Psoas muscle (tissue), 8 donors: ENCODE measurements around the gene GPATCH8. TPM values are rescaled to one million over a fixed set of nuclear protein-coding genes. Genes with fewer than 3 reads are reported as not detected.
"Not testable (repeated sequence)": the region's sequence is repeated elsewhere in the genome, so short reads cannot be mapped to it uniquely, and the experiment has no call there.

Experiments used
- ATAC-seq, 4 donors: fragments of 200-7000 bp; cut with Tn5 transposase; one replicate each; pipeline ENCODE4 v1.9.1; 2020; ENCODE audit warnings: moderate library complexity in 3 of 4, mild to moderate bottlenecking in 2 of 4
- DNase-seq, 2 donors: peaks; one replicate each; pipeline ENCODE4 v3.0.0-alpha.2; 2020
- H3K27ac ChIP-seq: fragments of 200-600 bp; one replicate; pipeline ENCODE4 v1.8.0; 2022
- H3K27me3 ChIP-seq, 3 donors: fragments of 200-600 bp in 1 of 3; one replicate each; pipeline versions ENCODE4 v1.6.1 to v1.8.0; 2013 to 2022; ENCODE audit warnings: low read length in 2 of 3, mild to moderate bottlenecking in 2 of 3, moderate library complexity in 1 of 3; ENCODE audit not compliant: insufficient read depth in 3 of 3
- H3K36me3 ChIP-seq, 2 donors: fragments of 200-600 bp in 1 of 2; one replicate each; pipeline versions ENCODE4 v1.6.1 to v1.8.0; 2013 to 2022; ENCODE audit warnings: low read depth in 1 of 2, mild to moderate bottlenecking in 1 of 2, moderate library complexity in 1 of 2; ENCODE audit not compliant: insufficient read depth in 1 of 2
- H3K4me1 ChIP-seq: fragments of 200-600 bp; one replicate; pipeline ENCODE4 v1.8.0; 2022
- H3K4me3 ChIP-seq: fragments of 200-600 bp; one replicate; pipeline ENCODE4 v1.8.0; 2022; ENCODE audit warnings: mild to moderate bottlenecking
- H3K9me3 ChIP-seq: fragments of 200-600 bp; one replicate; pipeline ENCODE4 v1.8.0; 2022
- WGBS, 3 donors: extraction: QIAGEN DNeasy Blood & Tissue Kit; methylation state at CpG; one replicate each; pipeline versions ENCODE4 v1.1.6 to v1.1.7; 2013; 5-methylcytosine and 5-hydroxymethylcytosine counted together
- intact Hi-C, 2 donors: fragments of 100-400 bp; cut with DNase I; formaldehyde crosslinking; loops; one replicate each; pipeline versions ENCODE4 v1.11.0 to v1.14.2; 2022
- polyA plus RNA-seq, 3 donors: library from polyadenylated mRNA; stranded (reverse); fragments of 200-250 nt; gene quantifications; one replicate each; pipeline ENCODE4 v1.2.3, GENCODE V29; 2013
- total RNA-seq, 4 donors: library from RNA; stranded (reverse); fragmentation: NEBNext Ultra II Directional in 2 of 4; extraction: Animal tissue kit (Norgen Biotek cat#: 25700) in 2 of 4; gene quantifications; one replicate each; pipeline versions ENCODE4 v1.2.1 to v1.2.4, GENCODE V29; 2021 to 2023
- TF ChIP-seq, protein P1 (sequence below): fragments of 200-600 bp; IDR thresholded peaks from one replicate; pipeline ENCODE4 v1.8.0; 2022; ENCODE audit warnings: antibody characterized with exemption
- donor health status: healthy with polysubstance abuse.
- donor health status: DM: no; HTN: no; CAD: no; lungs with moderate emphysema.
- donor health status: Bipolar disorder and iron deficiency.
- donor health status: healthy.
- donor health status: DM: yes; HTN: yes; CAD: no.
- donor health status: DM: no; HTN: no; CAD: no.
- donor health status: DM: no; HTN: no; CAD: no.
- donor health status: DM: yes; HTN: yes; CAD: no.

Gene GPATCH8
- total and polyA plus RNA-seq, 7 donors, result 5.7 to 28.1 (median 19.0) TPM

GRCh38 chr17:44518032-44518431 lies 14.8 kb upstream of the GPATCH8 start:
- Histone ChIP-seq H3K4me1 (no peaks in the 10 kb centered on the region), H3K36me3 (no peaks in the 10 kb centered on the region), H3K4me3 (no peak overlapping the region), H3K9me3 (no peaks in the 10 kb centered on the region), H3K27me3 (no peaks in the 10 kb centered on the region), H3K27ac (no peak overlapping the region)
- no peak for DNase-seq
- intact Hi-C loops, result no loop called here
- TF ChIP-seq, protein P1, sequence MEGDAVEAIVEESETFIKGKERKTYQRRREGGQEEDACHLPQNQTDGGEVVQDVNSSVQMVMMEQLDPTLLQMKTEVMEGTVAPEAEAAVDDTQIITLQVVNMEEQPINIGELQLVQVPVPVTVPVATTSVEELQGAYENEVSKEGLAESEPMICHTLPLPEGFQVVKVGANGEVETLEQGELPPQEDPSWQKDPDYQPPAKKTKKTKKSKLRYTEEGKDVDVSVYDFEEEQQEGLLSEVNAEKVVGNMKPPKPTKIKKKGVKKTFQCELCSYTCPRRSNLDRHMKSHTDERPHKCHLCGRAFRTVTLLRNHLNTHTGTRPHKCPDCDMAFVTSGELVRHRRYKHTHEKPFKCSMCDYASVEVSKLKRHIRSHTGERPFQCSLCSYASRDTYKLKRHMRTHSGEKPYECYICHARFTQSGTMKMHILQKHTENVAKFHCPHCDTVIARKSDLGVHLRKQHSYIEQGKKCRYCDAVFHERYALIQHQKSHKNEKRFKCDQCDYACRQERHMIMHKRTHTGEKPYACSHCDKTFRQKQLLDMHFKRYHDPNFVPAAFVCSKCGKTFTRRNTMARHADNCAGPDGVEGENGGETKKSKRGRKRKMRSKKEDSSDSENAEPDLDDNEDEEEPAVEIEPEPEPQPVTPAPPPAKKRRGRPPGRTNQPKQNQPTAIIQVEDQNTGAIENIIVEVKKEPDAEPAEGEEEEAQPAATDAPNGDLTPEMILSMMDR, result no peak
- no peak for ATAC-seq
- WGBS, 3 donors, result 53 to 55% (median 55%) methylated on average over 3 of the region's 3 CpGs

DNA sequence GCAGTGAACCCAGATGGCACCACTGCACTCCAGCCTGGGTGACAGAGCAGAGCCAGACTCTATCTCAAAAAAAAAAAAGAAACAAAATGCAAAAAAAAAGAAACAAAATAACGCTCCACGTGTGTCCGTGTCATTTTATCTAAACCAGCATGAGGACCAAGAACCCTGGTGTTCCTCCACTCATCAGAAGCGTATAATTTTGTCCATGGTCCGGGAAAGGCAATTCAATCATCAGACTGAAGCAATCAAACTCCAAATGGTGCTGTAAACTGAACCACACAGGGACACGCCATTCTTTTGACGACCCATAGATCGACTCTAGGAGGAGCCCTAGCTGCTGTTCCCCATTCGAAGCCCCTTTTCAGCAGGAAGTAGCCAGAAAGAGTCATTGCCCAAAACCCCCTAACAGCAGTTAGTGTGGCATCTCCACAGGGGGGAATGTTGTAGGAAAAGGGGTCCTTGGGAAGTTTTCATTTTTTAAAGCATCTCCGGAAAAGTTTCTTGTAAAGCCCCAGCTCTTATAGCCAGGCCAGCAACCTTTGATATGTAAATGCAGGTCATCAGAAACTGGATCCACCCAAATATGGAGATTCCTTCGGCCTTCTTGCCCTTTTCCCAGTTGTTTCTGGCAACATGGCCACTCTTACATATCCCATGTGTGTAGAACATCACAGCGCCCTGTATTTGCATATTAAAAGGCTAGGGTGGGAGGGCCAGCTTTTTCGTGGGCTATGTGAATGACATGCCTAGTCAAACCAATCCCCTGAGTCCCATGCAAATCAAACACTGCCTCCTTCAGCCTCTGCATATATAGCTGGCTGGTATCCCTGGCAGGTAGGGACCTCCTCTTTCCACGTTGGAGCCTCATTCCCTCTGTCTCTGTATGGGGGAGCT lies 8.3 kb upstream of the GPATCH8 start:
- DNase-seq, H3K4me1 ChIP-seq, ATAC-seq, H3K4me3 ChIP-seq, H3K9me3 ChIP-seq, H3K36me3 ChIP-seq, H3K27me3 ChIP-seq, intact Hi-C loops, H3K27ac ChIP-seq: not testable (repeated sequence)
- 28 to 37% (median 37%) methylated on average over 14 of the region's 14 CpGs for WGBS, 3 donors

DNA sequence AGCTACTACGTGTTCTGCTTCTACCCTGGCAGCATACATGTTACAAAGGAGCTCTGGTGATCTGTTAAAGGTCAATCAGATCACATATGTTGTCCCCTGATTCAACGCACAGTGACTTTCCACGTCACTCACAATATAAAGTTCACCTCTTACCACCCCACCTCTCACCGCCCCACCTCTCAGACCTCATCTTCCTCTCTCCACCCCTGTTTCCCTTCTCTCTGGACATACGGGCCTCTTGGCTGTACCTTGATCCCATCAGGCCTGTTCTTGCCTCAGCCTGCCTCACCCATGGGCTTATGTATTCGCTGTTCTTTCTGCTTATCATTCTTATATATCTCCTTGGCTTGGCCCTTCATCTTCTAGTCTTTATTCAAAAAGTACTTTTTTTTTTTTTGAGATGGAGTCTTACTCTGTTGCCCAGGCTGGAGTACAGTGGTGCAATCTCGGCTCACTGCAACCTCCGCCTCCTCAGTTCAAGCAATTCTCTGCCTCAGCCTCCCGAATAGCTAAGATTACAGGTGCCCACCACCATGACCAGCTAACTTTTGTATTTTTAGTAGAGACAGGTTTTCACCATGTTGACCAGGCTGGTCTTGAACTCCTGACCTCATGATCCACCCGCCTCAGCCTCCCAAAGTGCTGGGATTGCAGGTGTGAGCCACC lies 3.9 kb upstream of the GPATCH8 start:
- not testable (repeated sequence) for H3K4me1 ChIP-seq, H3K4me3 ChIP-seq, H3K9me3 ChIP-seq, H3K36me3 ChIP-seq, H3K27ac ChIP-seq, DNase-seq, H3K27me3 ChIP-seq, ATAC-seq
- 88 to 91% (median 90%) methylated on average over 10 of the region's 10 CpGs for WGBS, 3 donors
- intact Hi-C loops, result loop anchor here in 1 of 2 donors (10.0 kb wide), 1 partner anchor 102 kb away; no protein-coding TSS in a partner anchor

- ATAC-seq (peak; percentile 30 to 61 (median 37)), DNase-seq (peak; percentile 37 to 67)
- peak overlapping the region; percentile 91 for H3K27ac ChIP-seq
- TF ChIP-seq, protein P1, result no peak
- intact Hi-C loops, result loop anchor here (5.0 to 10.0 kb wide), 3 partner anchors 65 to 280 kb away; no protein-coding TSS in a partner anchor
- H3K27me3 ChIP-seq, result no peaks in the 10 kb centered on the region
- H3K4me3 ChIP-seq, result peak overlapping the region; percentile 86
- no peaks in the 10 kb centered on the region for H3K9me3 ChIP-seq
- H3K4me1 ChIP-seq, result peaks cover 39% of the 10 kb centered on the region
- WGBS, 3 donors, result 0% methylated on average over 25 of the region's 25 CpGs
- no peaks in the 10 kb centered on the region for H3K36me3 ChIP-seq
Measured at GRCh38 chr17:44502598-44503146, 534 bp downstream of the GPATCH8 start.

DNA sequence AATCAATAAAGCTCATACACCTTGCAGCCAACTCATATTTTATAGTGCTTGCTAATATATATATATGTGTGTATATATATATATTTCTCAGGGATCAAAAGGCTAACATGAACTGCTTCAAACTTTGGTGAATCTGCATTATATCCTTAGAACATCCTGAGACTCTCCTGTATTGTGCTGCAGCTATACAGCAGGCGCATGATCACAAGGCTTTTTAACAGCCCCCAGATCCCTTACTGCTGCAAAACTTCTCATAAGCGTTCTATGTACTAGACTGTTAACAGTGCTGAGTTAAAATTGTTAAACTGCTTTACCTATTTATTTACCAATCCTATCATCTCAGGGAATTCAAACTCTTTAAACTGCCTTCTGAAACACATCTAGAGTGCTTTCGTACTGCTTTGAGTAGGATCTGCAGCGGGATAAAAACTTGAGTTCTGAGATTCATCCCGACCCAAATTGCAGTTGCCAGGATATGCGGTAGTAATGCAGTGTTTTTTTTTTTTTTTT lies 1.3 kb downstream of the GPATCH8 start:
- Histone ChIP-seq H3K4me3 (peak overlapping the region; percentile 86), H3K4me1 (peaks cover 43% of the 10 kb centered on the region), H3K36me3 (no peaks in the 10 kb centered on the region), H3K27me3 (no peaks in the 10 kb centered on the region), H3K27ac (peak overlapping the region; percentile 91), H3K9me3 (no peaks in the 10 kb centered on the region)
- 5 to 8% (median 6%) methylated on average over 6 of the region's 6 CpGs for WGBS, 3 donors
- intact Hi-C loops, result loop anchor here (5.0 to 10.0 kb wide), 3 partner anchors 65 to 280 kb away; no protein-coding TSS in a partner anchor
- no peak for DNase-seq
- ATAC-seq, result no peak
- TF ChIP-seq, protein P1, result no peak
